ENCODE data around the gene TMEM164. TPM values are rescaled to one million over a fixed set of nuclear protein-coding genes. Genes with fewer than 3 reads are reported as not detected.

Gene TMEM164
- polyA plus RNA-seq, 1 experiment = 7.7 TPM

GRCh38 chrX:110021258-110022022 is 18.5 kb downstream of the TMEM164 start:
- Histone ChIP-seq H3K4me3 (ENCODE audit: low read depth, low read length) (no peak overlapping the region), H3K36me3 (ENCODE audit: control insufficient read depth, insufficient read depth, low read length) (no peaks in the 10 kb centered on the region), H3K27me3 (ENCODE audit: control insufficient read depth, insufficient read depth, low read length) (no peaks in the 10 kb centered on the region)
- ChIA-PET CTCF (no interaction called here), POLR2A (interaction anchor here (0.9 kb wide), 1 partner anchor 11 kb away, joined by 3 read pairs; no protein-coding TSS in a partner anchor)
- DNase-seq (ENCODE audit: low read depth) = no peak
- TF ChIP-seq CTCF (IDR thresholded peaks at IDR 0.05; ENCODE audit: insufficient read depth, low read depth, low read length) = no peak

GRCh38 chrX:110022599-110023448 is 19.9 kb downstream of the TMEM164 start:
- H3K4me3 ChIP-seq (ENCODE audit: low read depth, low read length) = no peak overlapping the region
- no peak for TF ChIP-seq CTCF (IDR thresholded peaks at IDR 0.05; ENCODE audit: insufficient read depth, low read depth, low read length)
- no peaks in the 10 kb centered on the region for H3K36me3 ChIP-seq (ENCODE audit: control insufficient read depth, insufficient read depth, low read length)
- no peaks in the 10 kb centered on the region for H3K27me3 ChIP-seq (ENCODE audit: control insufficient read depth, insufficient read depth, low read length)
- DNase-seq (ENCODE audit: low read depth) = no peak
- ChIA-PET POLR2A (no interaction called here), CTCF (no interaction called here)

DNA sequence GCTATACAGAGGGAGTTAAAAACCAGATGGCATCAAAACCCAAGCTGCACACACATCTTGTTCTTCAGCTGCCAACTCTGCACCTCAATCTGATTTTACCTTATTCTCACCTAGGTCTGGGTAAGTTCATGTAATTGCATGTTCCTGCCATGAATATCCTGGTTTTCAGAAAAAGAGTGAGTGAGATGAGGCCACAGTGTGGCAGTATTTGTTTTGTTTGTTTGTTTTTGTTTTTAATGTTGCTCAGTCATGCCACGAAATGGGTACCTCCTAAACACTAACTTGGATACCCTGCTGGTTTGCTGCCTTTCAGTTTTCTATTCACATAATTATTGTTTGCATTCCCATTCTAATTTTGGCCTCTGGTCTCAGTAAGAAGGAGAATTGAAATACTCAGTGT is 22.5 kb downstream of the TMEM164 start:
- no peak for TF ChIP-seq CTCF (IDR thresholded peaks at IDR 0.05; ENCODE audit: insufficient read depth, low read depth, low read length)
- POLR2A ChIA-PET = no interaction called here
- H3K36me3 ChIP-seq (ENCODE audit: control insufficient read depth, insufficient read depth, low read length) = no peaks in the 10 kb centered on the region
- H3K4me3 ChIP-seq (ENCODE audit: low read depth, low read length) = no peak overlapping the region
- no peaks in the 10 kb centered on the region for H3K27me3 ChIP-seq (ENCODE audit: control insufficient read depth, insufficient read depth, low read length)
- DNase-seq (ENCODE audit: low read depth) = no peak
- CTCF ChIA-PET = interaction anchor here (2.0 kb wide), 1 partner anchor 13 kb away, joined by 4 read pairs; no protein-coding TSS in a partner anchor

DNA sequence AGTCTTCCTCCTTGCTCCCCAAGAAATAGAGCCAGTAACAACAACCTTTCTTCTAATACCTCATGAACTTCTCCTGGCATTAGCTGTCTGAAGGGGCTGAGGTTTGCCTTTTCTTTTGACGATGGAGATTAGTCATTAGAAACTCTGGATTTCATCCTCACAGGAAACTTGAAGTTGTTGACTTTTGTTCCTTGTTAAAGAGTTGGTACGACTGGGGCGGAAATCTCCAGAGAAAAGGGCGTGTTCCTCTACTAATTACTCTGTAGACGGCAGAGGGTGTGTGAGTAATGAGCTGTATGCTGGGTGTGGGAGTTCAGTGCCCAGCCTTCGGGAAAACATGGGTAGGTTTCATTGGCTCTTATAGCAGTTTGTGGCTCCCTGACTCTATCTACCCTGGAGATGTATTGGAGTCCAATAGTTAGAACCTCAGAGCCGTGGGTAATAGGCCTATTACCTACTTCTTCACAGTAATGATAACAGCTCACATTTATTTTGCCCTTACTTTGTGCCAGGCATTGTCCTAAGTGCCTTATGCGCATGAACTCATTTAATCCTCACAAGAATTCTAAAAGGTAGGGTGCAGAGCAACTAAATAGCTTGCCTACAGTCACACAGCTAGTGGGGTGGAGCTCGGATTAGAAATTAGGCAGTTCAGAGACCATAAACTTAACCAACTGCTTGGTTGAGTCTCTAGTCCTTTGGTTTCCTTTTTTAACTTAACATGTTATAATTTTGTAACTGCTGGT is 23.4 kb downstream of the TMEM164 start:
- Histone ChIP-seq H3K36me3 (ENCODE audit: control insufficient read depth, insufficient read depth, low read length) (no peaks in the 10 kb centered on the region), H3K4me3 (ENCODE audit: low read depth, low read length) (no peak overlapping the region), H3K27me3 (ENCODE audit: control insufficient read depth, insufficient read depth, low read length) (no peaks in the 10 kb centered on the region)
- POLR2A ChIA-PET = no interaction called here
- no peak for DNase-seq (ENCODE audit: low read depth)
- no peak for TF ChIP-seq CTCF (IDR thresholded peaks at IDR 0.05; ENCODE audit: insufficient read depth, low read depth, low read length)
- CTCF ChIA-PET = interaction anchor here (0.6 to 2.0 kb wide), 3 partner anchors 12 to 1047 kb away, joined by 3 to 4 read pairs (median 3); no protein-coding TSS in a partner anchor
